SU-DHL-6 (cell line): ENCODE results near the gene SNRNP48.

Experiments
- H2AFZ ChIP-seq: fragments of 200-600 bp; sonication (generic); 2 replicates; pipeline ENCODE4 v1.6.1; 2014; ENCODE audit warnings: low read depth, mild to moderate bottlenecking, moderate library complexity, mixed read lengths, antibody characterized with exemption, low read length; ENCODE audit not compliant: severe bottlenecking
- H3F3A ChIP-seq: fragments of 200-600 bp; shearing (Covaris generic); 2 replicates; pipeline ENCODE4 v1.6.0; 2016; ENCODE audit warnings: antibody characterized with exemption, mild to moderate bottlenecking; ENCODE audit not compliant: insufficient read depth
- H3K27ac ChIP-seq: fragments of 200-600 bp; sonication (generic); 2 replicates; pipeline ENCODE4 v1.5.1; 2016; ENCODE audit warnings: low read depth, mild to moderate bottlenecking, low read length, moderate library complexity, mixed read lengths
- H3K27me3 ChIP-seq: fragments of 200-600 bp; sonication (generic), shearing (Covaris generic); 2 replicates; pipeline ENCODE4 v1.6.0; 2014; ENCODE audit warnings: mild to moderate bottlenecking, low read length
- H3K36me3 ChIP-seq: fragments of 200-600 bp; sonication (generic); 2 replicates; pipeline ENCODE4 v1.6.1; 2014; ENCODE audit warnings: mild to moderate bottlenecking, low read length, mixed read lengths
- H3K4me2 ChIP-seq: fragments of 300-600, 200-600 bp; shearing (Covaris generic), sonication (generic); 2 replicates; pipeline ENCODE4 v1.6.0; 2014; ENCODE audit warnings: low read length, low read depth, mild to moderate bottlenecking; ENCODE audit not compliant: poor library complexity, severe bottlenecking
- H3K4me3 ChIP-seq: fragments of 200-600 bp; sonication (generic); 2 replicates; pipeline ENCODE4 v1.5.1; 2014; ENCODE audit warnings: antibody characterized with exemption, low read length, mild to moderate bottlenecking, mixed read lengths; ENCODE audit not compliant: insufficient read depth, poor library complexity, severe bottlenecking
- H3K79me2 ChIP-seq: fragments of 200-600 bp; sonication (generic); 2 replicates; pipeline ENCODE4 v1.6.1; 2014; ENCODE audit warnings: mild to moderate bottlenecking, low read length, moderate library complexity; ENCODE audit not compliant: insufficient read depth
- H3K9ac ChIP-seq: fragments of 200-600 bp; sonication (generic); 2 replicates; pipeline ENCODE4 v1.7.0; 2014; ENCODE audit warnings: mild to moderate bottlenecking, low read length
- H3K9me2 ChIP-seq: fragments of 200-600 bp; sonication (generic); replicated peaks from 2 replicates; pipeline ENCODE4 v1.6.1; 2014; ENCODE audit warnings: low read length; ENCODE audit not compliant: insufficient read depth
- H3K9me3 ChIP-seq: fragments of 200-600 bp; sonication (generic); 2 replicates; pipeline ENCODE4 v1.6.1; 2014; ENCODE audit warnings: low read length, mixed read lengths; ENCODE audit not compliant: insufficient read depth
- H4K20me1 ChIP-seq: fragments of 200-600 bp; sonication (generic); 2 replicates; pipeline ENCODE4 v1.6.1; 2014; ENCODE audit warnings: low read depth, mild to moderate bottlenecking, antibody characterized with exemption, low read length, moderate library complexity, mixed read lengths
- EZH2phosphoT487 ChIP-seq: fragments of 200-600 bp; sonication (generic), shearing (Covaris generic); conservative IDR thresholded peaks from 2 replicates; pipeline ENCODE4 v1.6.1; 2018; ENCODE audit warnings: mild to moderate bottlenecking, antibody characterized with exemption, low read length, moderate library complexity, mixed read lengths
- TF ChIP-seq, protein P1 (sequence below): fragments of 200-600 bp; sonication (generic); IDR thresholded peaks from one replicate; pipeline ENCODE4 v1.5.1; 2017; ENCODE audit warnings: antibody characterized with exemption, mild to moderate bottlenecking, low read length, moderate library complexity; ENCODE audit not compliant: insufficient read depth, poor library complexity, severe bottlenecking

The SNRNP48 gene

DNA sequence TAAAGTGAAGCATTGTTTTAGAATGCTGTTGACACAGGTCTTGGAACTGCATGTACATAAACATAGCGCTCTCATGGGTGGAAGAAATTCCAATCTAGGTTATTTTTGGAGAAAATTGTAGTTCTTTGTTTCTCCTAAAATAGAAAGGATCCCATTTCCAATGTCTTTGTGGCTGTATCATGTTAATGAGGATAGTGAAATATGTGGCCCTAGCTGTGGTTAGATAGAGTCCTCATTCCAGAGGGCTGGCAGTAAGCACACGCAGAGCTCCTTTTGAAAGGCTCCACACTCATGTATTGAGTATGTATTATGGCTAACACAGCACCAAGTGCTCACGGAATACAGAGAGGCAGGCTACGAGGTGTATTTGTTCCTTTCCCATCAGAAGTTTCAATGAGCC, 60.9 kb downstream of the SNRNP48 start:
- Histone ChIP-seq H3K9me3 (no peaks in the 10 kb centered on the region), H4K20me1 (no peaks in the 10 kb centered on the region), H3K9ac (no peak overlapping the region), H3K4me2 (no peak overlapping the region), H3K27me3 (no peaks in the 10 kb centered on the region), H2AFZ (no peak overlapping the region), H3K36me3 (no peaks in the 10 kb centered on the region), H3K9me2 (no peaks in the 10 kb centered on the region), H3K27ac (no peak overlapping the region), H3F3A (no peaks in the 10 kb centered on the region), H3K4me3 (no peak overlapping the region), H3K79me2 (no peaks in the 10 kb centered on the region)
- TF ChIP-seq, protein P1, sequence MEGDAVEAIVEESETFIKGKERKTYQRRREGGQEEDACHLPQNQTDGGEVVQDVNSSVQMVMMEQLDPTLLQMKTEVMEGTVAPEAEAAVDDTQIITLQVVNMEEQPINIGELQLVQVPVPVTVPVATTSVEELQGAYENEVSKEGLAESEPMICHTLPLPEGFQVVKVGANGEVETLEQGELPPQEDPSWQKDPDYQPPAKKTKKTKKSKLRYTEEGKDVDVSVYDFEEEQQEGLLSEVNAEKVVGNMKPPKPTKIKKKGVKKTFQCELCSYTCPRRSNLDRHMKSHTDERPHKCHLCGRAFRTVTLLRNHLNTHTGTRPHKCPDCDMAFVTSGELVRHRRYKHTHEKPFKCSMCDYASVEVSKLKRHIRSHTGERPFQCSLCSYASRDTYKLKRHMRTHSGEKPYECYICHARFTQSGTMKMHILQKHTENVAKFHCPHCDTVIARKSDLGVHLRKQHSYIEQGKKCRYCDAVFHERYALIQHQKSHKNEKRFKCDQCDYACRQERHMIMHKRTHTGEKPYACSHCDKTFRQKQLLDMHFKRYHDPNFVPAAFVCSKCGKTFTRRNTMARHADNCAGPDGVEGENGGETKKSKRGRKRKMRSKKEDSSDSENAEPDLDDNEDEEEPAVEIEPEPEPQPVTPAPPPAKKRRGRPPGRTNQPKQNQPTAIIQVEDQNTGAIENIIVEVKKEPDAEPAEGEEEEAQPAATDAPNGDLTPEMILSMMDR = no peak
- TF ChIP-seq EZH2phosphoT487 = no peak

DNA sequence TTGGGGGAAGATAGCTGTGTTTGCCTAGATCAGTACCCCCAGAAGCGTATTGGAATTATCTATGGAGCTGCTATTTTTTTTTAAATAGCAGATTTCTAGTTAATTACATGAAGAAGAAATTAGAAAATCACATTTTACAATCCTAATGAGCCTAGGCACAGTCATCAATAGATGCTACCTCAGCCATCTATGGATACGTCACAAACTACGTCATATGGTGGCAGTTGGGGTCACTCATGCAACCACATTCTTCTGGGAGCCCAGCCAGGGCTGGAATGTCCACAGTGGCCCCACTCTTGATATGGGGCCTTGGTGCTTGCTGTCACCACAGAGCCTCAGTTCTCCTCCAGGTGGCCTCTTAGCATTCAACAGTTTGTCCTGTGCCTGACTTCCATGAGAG, 63.0 kb downstream of the SNRNP48 start:
- Histone ChIP-seq H3K9me3 (no peaks in the 10 kb centered on the region), H4K20me1 (no peaks in the 10 kb centered on the region), H3K36me3 (no peaks in the 10 kb centered on the region), H3K27me3 (no peaks in the 10 kb centered on the region), H3F3A (no peaks in the 10 kb centered on the region), H3K79me2 (no peaks in the 10 kb centered on the region), H2AFZ (no peak overlapping the region), H3K27ac (no peak overlapping the region), H3K4me2 (no peak overlapping the region), H3K4me3 (no peak overlapping the region), H3K9me2 (no peaks in the 10 kb centered on the region), H3K9ac (no peak overlapping the region)
- TF ChIP-seq, protein P1 = no peak
- no peak for TF ChIP-seq EZH2phosphoT487

DNA sequence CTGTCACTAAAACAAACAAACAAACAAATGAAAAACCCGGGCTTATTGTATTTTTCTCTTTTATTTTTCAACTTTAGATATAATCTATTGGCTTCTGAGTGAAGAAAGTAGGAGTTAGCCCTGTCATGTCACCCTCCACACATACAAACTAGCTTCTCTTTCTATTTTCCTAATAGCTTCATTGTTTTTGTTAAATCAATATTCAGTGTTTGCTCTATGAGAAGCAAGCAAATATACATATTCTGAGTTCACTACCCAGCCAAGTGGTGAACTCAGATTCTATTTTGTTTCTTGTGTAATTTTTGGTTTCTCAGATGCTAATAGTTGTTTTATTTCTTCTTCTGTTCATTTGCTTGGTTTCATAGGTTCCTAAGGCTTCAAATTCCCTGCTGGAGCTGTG, 66.4 kb downstream of the SNRNP48 start:
- Histone ChIP-seq H3K27ac (no peak overlapping the region), H3K4me3 (no peak overlapping the region), H3K27me3 (no peaks in the 10 kb centered on the region), H2AFZ (no peak overlapping the region), H3F3A (no peaks in the 10 kb centered on the region), H3K79me2 (no peaks in the 10 kb centered on the region), H3K9me2 (no peaks in the 10 kb centered on the region), H4K20me1 (no peaks in the 10 kb centered on the region), H3K9ac (no peak overlapping the region), H3K36me3 (no peaks in the 10 kb centered on the region), H3K9me3 (no peaks in the 10 kb centered on the region), H3K4me2 (no peak overlapping the region)
- TF ChIP-seq, protein P1 = no peak
- TF ChIP-seq EZH2phosphoT487 = no peak

DNA sequence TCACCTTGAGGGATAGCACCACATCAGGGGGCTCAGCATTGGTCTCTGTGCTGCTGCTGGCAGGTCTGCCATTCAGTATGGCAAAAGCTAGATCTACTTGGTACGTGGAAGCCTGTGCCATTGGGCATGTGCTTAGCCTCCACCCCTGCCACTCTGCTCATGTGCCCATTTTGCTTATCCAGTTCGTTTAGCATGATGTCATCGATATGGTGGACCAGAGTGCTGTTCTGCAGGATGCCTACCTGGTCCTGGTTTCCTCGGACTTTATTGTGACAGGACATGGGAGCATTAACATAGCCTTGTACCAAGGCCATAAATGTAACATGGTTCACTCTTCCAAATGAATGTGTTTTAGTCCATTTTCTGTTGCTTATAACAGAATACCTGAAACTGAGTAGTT, 68.5 kb downstream of the SNRNP48 start:
- H3K36me3 ChIP-seq = no peaks in the 10 kb centered on the region
- H3K4me2 ChIP-seq = no peak overlapping the region
- TF ChIP-seq, protein P1 = no peak
- H4K20me1 ChIP-seq = no peaks in the 10 kb centered on the region
- H3K9ac ChIP-seq = no peak overlapping the region
- no peaks in the 10 kb centered on the region for H3K9me3 ChIP-seq
- H3K27me3 ChIP-seq = no peaks in the 10 kb centered on the region
- H3K27ac ChIP-seq = no peak overlapping the region
- H3F3A ChIP-seq = no peaks in the 10 kb centered on the region
- no peaks in the 10 kb centered on the region for H3K9me2 ChIP-seq
- H3K79me2 ChIP-seq = no peaks in the 10 kb centered on the region
- H3K4me3 ChIP-seq = no peak overlapping the region
- no peak overlapping the region for H2AFZ ChIP-seq
